ENCODE data around the gene ATF7.

DNA sequence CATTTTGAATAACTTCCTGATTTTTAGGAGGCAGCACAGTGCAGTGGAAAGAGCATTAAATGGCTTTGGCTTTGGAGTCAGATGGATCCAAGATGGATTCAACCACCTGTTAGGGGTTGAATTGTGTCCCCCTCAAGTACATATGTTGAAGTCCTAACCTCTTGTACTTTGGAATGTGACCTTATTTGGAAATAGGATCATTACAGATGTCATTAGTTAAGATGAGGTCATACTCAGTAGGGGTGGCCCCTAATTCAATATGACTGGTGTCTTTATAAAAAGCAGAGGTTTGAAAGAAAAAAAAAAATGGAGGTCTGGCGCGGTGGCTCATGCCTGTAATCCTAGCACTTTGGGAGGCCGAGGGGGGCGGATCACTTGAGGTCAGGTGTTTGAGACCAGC lies 30.9 kb upstream of the ATF7 start:
- TF ChIP-seq, protein P1, sequence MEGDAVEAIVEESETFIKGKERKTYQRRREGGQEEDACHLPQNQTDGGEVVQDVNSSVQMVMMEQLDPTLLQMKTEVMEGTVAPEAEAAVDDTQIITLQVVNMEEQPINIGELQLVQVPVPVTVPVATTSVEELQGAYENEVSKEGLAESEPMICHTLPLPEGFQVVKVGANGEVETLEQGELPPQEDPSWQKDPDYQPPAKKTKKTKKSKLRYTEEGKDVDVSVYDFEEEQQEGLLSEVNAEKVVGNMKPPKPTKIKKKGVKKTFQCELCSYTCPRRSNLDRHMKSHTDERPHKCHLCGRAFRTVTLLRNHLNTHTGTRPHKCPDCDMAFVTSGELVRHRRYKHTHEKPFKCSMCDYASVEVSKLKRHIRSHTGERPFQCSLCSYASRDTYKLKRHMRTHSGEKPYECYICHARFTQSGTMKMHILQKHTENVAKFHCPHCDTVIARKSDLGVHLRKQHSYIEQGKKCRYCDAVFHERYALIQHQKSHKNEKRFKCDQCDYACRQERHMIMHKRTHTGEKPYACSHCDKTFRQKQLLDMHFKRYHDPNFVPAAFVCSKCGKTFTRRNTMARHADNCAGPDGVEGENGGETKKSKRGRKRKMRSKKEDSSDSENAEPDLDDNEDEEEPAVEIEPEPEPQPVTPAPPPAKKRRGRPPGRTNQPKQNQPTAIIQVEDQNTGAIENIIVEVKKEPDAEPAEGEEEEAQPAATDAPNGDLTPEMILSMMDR (conservative IDR thresholded peaks at IDR 0.05 in 1 of 2, IDR thresholded peaks at IDR 0.05 in 1 of 2; ENCODE audit: extremely low read depth in 1 of 2, insufficient read depth in 1 of 2, low read depth in 1 of 2, low read length in 2 of 2) = no peak
- TF ChIP-seq EZH2 (IDR thresholded peaks at IDR 0.05; ENCODE audit: borderline replicate concordance, low read length) = no peak
